CD4-positive, alpha-beta T cell treated with Interleukin-12 subunit alpha and Interleukin-12 subunit beta, for 1 hour (primary cell): ENCODE results near the gene CT47B1.
"Not testable (repeated sequence)": the region's sequence is repeated elsewhere in the genome, so short reads cannot be mapped to it uniquely, and the experiment has no call there.

ENCODE experiments used
- DNase-seq: peaks from one replicate; pipeline ENCODE4 v3.0.0-alpha.2; 2020

The CT47B1 gene

GRCh38 chrX:120875766-120876165 lies at the start of gene CT47B1:
Gene CT47B1 (minus strand): TSS chrX:120875866. CDS start chrX:120875670, 196 bp downstream.
- not testable (repeated sequence) for DNase-seq

GRCh38 chrX:120874678-120875557 lies 748 bp downstream of the CT47B1 start:
- DNase-seq: no peak

- no peak for DNase-seq
These were observed 18.4 kb downstream of the CT47B1 start for GRCh38 chrX:120857240-120857639.

- DNase-seq: no peak
These were observed 34.8 kb downstream of the CT47B1 start for GRCh38 chrX:120840827-120841226.

- DNase-seq: no peak
These were observed 36.2 kb downstream of the CT47B1 start for GRCh38 chrX:120839491-120839890.

- not testable (repeated sequence) for DNase-seq
These were observed 48.5 kb downstream of the CT47B1 start for GRCh38 chrX:120827213-120827612.

GRCh38 chrX:120825146-120825545 lies 50.5 kb downstream of the CT47B1 start:
- DNase-seq: no peak

- no peak for DNase-seq
These were observed 51.6 kb downstream of the CT47B1 start for GRCh38 chrX:120824021-120824420.

- no peak for DNase-seq
These were observed 52.1 kb downstream of the CT47B1 start for GRCh38 chrX:120823556-120823955.
